Measurements from ENCODE around the gene SYT6. TPM values are rescaled to one million over a fixed set of nuclear protein-coding genes. Genes with fewer than 3 reads are reported as not detected.
"Not testable (repeated sequence)": the region's sequence is repeated elsewhere in the genome, so short reads cannot be mapped to it uniquely, and the experiment has no call there.

The SYT6 gene
- total RNA-seq, 2 donors from 2014 or later, result not detected

DNA sequence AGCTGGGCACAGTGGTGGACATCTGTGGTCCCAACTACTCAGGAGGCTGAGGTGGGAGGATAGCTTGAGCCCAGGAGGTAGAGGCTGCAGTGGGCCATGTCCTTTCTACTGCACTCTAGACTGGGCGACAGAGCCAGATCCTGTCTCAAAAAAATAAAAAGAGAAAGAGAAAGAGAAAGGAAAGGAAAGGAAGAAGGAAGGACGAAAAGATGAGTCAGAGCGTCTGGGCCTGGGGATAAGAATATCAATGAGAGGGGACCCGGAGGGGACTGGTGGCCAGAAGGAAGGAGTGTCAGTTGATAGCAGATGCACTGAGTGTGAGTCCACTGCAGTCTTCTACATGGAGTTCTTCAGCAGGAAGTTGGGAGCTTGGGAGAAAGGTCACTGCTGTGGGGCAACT is 75.6 kb downstream of the SYT6 start:
- Mint-ChIP-seq H3K36me3 (ENCODE audit: insufficient read depth in 2 of 2) (peaks cover 0 to 2% of the 10 kb centered on the region in 2 donors), H3K4me1 (ENCODE audit: low read depth) (peaks cover 8% of the 10 kb centered on the region)
- ATAC-seq (replicated peaks in 1 of 2), result no peak

GRCh38 chr1:114077188-114077587 is 76.5 kb downstream of the SYT6 start:
- Mint-ChIP-seq H3K4me1 (ENCODE audit: low read depth) (peaks cover 8% of the 10 kb centered on the region), H3K4me3 (no peak overlapping the region), H3K27ac (no peak overlapping the region), H3K27me3 (ENCODE audit: low read depth) (peaks cover 6% of the 10 kb centered on the region), H3K9me3 (peaks cover 4% of the 10 kb centered on the region in 2 donors), H3K36me3 (ENCODE audit: insufficient read depth in 2 of 2) (peaks cover 0 to 2% of the 10 kb centered on the region in 2 donors)
- no peak for ATAC-seq (replicated peaks in 1 of 2)
- no peak for DNase-seq

More for the DNA sequence above, 75.6 kb downstream of the SYT6 start:
- no peak overlapping the region for H3K27ac Mint-ChIP-seq
- DNase-seq, result no peak
- H3K4me3 Mint-ChIP-seq, result no peak overlapping the region
- peaks cover 6% of the 10 kb centered on the region for H3K27me3 Mint-ChIP-seq (ENCODE audit: low read depth)
- H3K9me3 Mint-ChIP-seq, result peaks cover 0 to 4% of the 10 kb centered on the region in 2 donors

DNA sequence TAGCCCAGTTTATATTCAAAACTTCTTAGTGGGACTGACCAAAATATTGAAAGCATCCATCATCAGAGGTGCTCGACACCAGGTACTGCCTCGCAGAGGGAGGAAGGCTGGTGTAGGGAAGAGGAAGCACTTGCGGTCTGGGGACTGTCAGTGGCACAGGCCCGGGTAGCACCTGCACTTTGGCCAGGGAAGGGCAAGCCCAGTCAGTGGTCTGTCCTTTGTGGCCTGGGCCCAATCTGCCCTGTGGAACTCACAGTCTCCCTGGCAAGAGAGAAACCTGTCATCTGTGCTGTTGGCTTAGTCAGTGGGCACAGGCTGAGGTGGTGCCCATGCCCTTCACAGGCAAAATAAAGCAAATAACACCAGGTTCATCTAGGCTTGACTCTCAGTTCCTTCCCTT is 77.4 kb downstream of the SYT6 start:
- Mint-ChIP-seq H3K27me3 (ENCODE audit: low read depth) (peaks cover 6% of the 10 kb centered on the region), H3K4me1 (ENCODE audit: low read depth) (peaks cover 8% of the 10 kb centered on the region), H3K4me3 (no peak overlapping the region), H3K9me3 (peaks cover 5 to 8% of the 10 kb centered on the region in 2 donors), H3K36me3 (ENCODE audit: insufficient read depth in 2 of 2) (peaks cover 2 to 4% of the 10 kb centered on the region in 2 donors), H3K27ac (no peak overlapping the region)
- DNase-seq, result no peak
- no peak for ATAC-seq (replicated peaks in 1 of 2)

DNA sequence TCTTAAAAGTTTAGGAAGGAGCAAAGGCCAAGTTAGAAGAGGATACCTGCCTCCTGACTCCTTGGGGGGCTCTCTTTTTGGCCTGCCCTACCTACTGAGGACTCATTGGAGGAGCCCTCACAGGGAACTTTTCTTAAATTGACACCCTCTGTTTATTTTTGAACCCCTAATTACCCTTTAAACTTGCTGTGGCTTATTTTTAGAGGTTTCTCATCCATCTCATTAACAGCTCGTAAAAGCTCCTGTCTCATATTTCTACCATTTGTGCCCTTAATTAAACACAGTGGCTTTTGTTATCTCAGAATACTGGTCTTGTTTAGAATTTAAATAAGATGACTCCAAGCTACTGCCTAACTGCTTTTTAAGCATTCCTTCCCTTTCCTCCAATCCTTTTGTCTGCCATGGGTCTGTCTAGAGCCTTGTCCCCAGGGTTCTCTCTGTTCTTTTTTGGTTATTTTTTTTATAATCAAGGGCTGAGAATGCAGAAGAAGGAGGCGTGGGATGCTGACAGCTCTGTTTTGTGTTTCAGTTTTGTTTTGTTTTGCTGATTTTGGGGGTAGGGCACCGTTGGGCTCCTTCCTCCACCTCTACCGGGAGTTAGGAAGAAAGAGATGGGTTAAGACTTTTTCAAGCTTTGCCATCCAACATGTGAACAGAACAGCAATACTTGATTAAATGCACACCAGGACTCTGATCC is 78.0 kb downstream of the SYT6 start:
- H3K36me3 Mint-ChIP-seq (ENCODE audit: insufficient read depth in 2 of 2), result peaks cover 2 to 6% of the 10 kb centered on the region in 2 donors
- H3K4me3 Mint-ChIP-seq, result no peak overlapping the region
- peaks cover 4% of the 10 kb centered on the region for H3K27me3 Mint-ChIP-seq (ENCODE audit: low read depth)
- no peak for ATAC-seq (replicated peaks in 1 of 2)
- peaks cover 8% of the 10 kb centered on the region for H3K4me1 Mint-ChIP-seq (ENCODE audit: low read depth)
- H3K9me3 Mint-ChIP-seq, result peaks cover 5 to 10% of the 10 kb centered on the region in 2 donors
- H3K27ac Mint-ChIP-seq, result peak overlapping the region; percentile 1
- DNase-seq, result no peak

GRCh38 chr1:114075105-114075504 is 78.6 kb downstream of the SYT6 start:
- ATAC-seq (replicated peaks in 1 of 2) (no peak), DNase-seq (no peak)
- Mint-ChIP-seq H3K4me3 (no peak overlapping the region), H3K27me3 (ENCODE audit: low read depth) (peaks cover 2% of the 10 kb centered on the region), H3K27ac (no peak overlapping the region), H3K4me1 (ENCODE audit: low read depth) (peaks cover 8% of the 10 kb centered on the region), H3K36me3 (ENCODE audit: insufficient read depth in 2 of 2) (peaks cover 2 to 6% of the 10 kb centered on the region in 2 donors), H3K9me3 (peaks cover 7 to 10% of the 10 kb centered on the region in 2 donors)

DNA sequence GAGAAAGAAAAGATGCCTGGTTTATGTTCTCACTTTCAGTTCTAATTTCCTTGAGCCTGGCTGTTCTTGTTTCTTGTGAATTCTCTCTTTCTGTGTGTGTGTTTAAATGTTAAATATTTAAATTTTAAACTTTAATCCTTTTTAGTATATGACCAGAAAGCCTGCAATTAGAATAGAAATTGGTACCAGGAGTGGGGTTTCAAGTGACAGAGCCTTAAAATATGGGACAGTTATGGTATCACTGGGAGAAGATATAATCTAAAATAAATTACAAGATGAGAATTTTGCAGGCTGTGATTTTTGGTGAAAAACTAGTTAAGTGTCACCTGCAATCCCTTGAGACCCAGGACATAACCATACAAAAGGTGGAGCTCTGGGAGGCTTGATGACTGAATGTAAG is 81.4 kb downstream of the SYT6 start:
- H3K4me1 Mint-ChIP-seq (ENCODE audit: low read depth), result peaks cover 8% of the 10 kb centered on the region
- peaks cover 7 to 12% of the 10 kb centered on the region in 2 donors for H3K9me3 Mint-ChIP-seq
- H3K27me3 Mint-ChIP-seq (ENCODE audit: low read depth), result peaks cover 6% of the 10 kb centered on the region
- no peak overlapping the region for H3K4me3 Mint-ChIP-seq
- no peak for ATAC-seq (replicated peaks in 1 of 2)
- no peak for DNase-seq
- H3K27ac Mint-ChIP-seq, result no peak overlapping the region
- H3K36me3 Mint-ChIP-seq (ENCODE audit: insufficient read depth in 2 of 2), result peaks cover 2 to 6% of the 10 kb centered on the region in 2 donors

DNA sequence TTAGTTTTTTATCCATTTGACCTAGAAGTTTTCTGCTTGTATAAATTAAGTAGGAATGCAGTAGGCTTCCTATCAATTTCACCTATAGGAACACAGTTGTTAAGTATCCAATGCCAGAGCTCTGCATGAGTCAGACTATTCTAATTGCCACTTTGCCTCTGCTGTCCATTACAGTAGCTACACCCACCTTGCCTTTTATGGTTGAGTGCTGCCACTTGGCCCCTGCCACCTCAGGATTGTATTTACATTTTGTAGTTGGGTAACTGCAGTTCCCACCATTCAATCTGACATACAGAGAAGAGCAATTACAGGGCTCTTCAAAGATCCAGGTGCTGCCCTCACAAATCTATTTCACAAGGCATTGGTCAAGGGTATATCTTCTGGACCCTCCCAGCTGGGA is 83.9 kb downstream of the SYT6 start:
- not testable (repeated sequence) for H3K27me3 Mint-ChIP-seq (ENCODE audit: low read depth); H3K36me3 Mint-ChIP-seq (ENCODE audit: insufficient read depth in 2 of 2); ATAC-seq (replicated peaks in 1 of 2); DNase-seq; H3K4me3 Mint-ChIP-seq; H3K27ac Mint-ChIP-seq; H3K4me1 Mint-ChIP-seq (ENCODE audit: low read depth)
- H3K9me3 Mint-ChIP-seq, result peaks cover 7 to 12% of the 10 kb centered on the region in 2 donors

DNA sequence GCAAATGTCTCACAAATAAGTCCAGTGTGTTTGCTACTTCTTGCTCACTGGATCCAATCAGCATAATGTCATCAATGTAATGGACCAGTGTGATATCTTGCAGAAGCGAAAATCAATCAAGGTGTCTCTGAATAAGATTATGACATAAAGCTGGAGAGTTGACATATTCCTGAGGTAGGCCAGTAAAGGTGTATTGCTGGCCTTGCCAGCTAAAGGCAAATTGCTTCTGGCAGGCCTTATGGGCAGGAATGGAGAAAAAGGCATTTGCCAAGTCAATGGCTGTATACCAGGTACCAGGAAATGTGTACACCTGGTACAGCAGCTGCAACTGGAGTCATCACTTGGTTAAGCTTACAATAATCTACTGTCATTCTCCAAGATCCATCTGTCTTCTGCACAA is 85.0 kb downstream of the SYT6 start:
- H3K36me3 Mint-ChIP-seq (ENCODE audit: insufficient read depth in 2 of 2); ATAC-seq (replicated peaks in 1 of 2); H3K4me3 Mint-ChIP-seq; H3K27ac Mint-ChIP-seq; DNase-seq; H3K27me3 Mint-ChIP-seq (ENCODE audit: low read depth); H3K4me1 Mint-ChIP-seq (ENCODE audit: low read depth): not testable (repeated sequence)
- peaks cover 7 to 12% of the 10 kb centered on the region in 2 donors for H3K9me3 Mint-ChIP-seq

GRCh38 chr1:114065671-114066070 is 88.0 kb downstream of the SYT6 start:
- not testable (repeated sequence) for ATAC-seq (replicated peaks in 1 of 2); H3K27ac Mint-ChIP-seq; DNase-seq; H3K4me3 Mint-ChIP-seq; H3K36me3 Mint-ChIP-seq (ENCODE audit: insufficient read depth in 2 of 2); H3K4me1 Mint-ChIP-seq (ENCODE audit: low read depth); H3K9me3 Mint-ChIP-seq; H3K27me3 Mint-ChIP-seq (ENCODE audit: low read depth)

DNA sequence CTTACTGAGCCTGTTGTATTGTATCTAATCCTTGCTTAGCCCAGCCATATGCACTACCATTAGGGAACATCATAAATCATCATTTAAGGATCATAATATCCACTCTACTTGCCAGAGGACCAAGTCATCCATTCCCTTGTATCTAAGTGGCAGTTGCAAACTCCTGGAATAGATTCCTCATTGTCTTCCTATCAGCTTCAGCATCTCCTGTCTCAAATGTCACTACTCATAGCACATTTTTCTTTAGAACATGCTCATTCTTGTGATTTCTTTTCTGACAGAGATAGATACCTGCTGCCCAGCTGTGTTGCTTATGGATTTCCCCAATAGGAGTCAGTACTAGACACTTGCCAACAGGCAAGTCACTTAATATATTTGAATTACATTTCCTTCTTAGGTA is 90.1 kb downstream of the SYT6 start:
- Mint-ChIP-seq H3K27me3 (ENCODE audit: low read depth) (no peaks in the 10 kb centered on the region), H3K4me3 (no peak overlapping the region), H3K9me3 (peaks cover 3 to 10% of the 10 kb centered on the region in 2 donors), H3K27ac (no peak overlapping the region), H3K36me3 (ENCODE audit: insufficient read depth in 2 of 2) (peaks cover 0 to 2% of the 10 kb centered on the region in 2 donors), H3K4me1 (ENCODE audit: low read depth) (peaks cover 3% of the 10 kb centered on the region)
- DNase-seq, result no peak
- no peak for ATAC-seq (replicated peaks in 1 of 2)

- no peak for DNase-seq
- H3K9me3 Mint-ChIP-seq, result peaks cover 3 to 9% of the 10 kb centered on the region in 2 donors
- no peak overlapping the region for H3K4me3 Mint-ChIP-seq
Measured at GRCh38 chr1:114062477-114063099, 91.1 kb downstream of the SYT6 start.

DNA sequence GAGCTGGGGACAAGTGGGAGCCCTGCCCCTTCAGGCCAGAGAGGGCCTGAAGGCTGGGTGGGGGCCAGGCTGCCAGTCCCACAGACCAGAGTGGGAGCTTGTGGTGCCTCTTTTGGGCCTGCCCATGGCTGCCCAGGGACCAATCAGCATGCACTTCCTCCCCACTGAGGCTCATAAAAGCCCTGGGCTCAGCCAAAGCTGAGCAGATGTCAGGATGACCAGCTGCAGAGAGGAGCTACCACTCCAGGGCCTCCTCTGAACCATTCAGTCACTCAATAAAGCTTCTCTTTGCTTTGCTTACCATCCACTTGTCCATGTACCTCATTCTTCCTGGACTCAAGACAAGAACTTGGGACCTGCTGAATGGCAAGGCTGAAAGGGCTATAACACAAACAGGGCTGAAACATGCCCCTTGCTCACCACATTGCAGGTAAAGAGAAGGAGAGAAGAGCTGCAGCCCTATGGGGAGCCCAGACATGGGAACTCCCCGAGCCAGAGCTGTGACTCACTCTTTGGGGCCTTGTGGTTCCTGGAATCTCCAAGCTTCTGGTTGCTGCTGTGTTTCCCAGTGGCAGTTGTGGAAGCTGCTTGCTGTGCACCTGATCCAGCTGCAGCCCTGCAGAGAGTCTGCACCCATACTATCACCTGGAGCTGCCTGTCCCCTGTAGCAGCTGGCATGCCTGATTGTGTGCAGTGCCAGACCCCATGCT is 92.4 kb downstream of the SYT6 start:
- Mint-ChIP-seq H3K36me3 (ENCODE audit: insufficient read depth in 2 of 2) (peaks cover 2% of the 10 kb centered on the region in 2 donors), H3K27me3 (ENCODE audit: low read depth) (no peaks in the 10 kb centered on the region), H3K4me3 (no peak overlapping the region), H3K9me3 (peaks cover 7 to 11% of the 10 kb centered on the region in 2 donors), H3K27ac (no peak overlapping the region), H3K4me1 (ENCODE audit: low read depth) (peaks cover 3% of the 10 kb centered on the region)
- ATAC-seq (replicated peaks in 1 of 2) (no peak), DNase-seq (no peak)

More at GRCh38 chr1:114062477-114063099, 91.1 kb downstream of the SYT6 start:
- Mint-ChIP-seq H3K4me1 (ENCODE audit: low read depth) (peaks cover 3% of the 10 kb centered on the region), H3K27me3 (ENCODE audit: low read depth) (no peaks in the 10 kb centered on the region), H3K36me3 (ENCODE audit: insufficient read depth in 2 of 2) (peaks cover 0 to 2% of the 10 kb centered on the region in 2 donors), H3K27ac (no peak overlapping the region)
- ATAC-seq (replicated peaks in 1 of 2), result no peak

GRCh38 chr1:114058236-114058635 is 95.4 kb downstream of the SYT6 start:
- H3K9me3 Mint-ChIP-seq, result peaks cover 7 to 11% of the 10 kb centered on the region in 2 donors
- H3K4me1 Mint-ChIP-seq (ENCODE audit: low read depth); H3K36me3 Mint-ChIP-seq (ENCODE audit: insufficient read depth in 2 of 2); H3K27ac Mint-ChIP-seq; H3K4me3 Mint-ChIP-seq; H3K27me3 Mint-ChIP-seq (ENCODE audit: low read depth); ATAC-seq (replicated peaks in 1 of 2); DNase-seq: not testable (repeated sequence)

Data from activated T-cell treated with anti-CD3 and anti-CD28 coated beads, Interleukin-2, amount 50 U/mL, for 72 hours (primary cell).